Astrocyte (in vitro differentiated cells and primary cell): Measurements from ENCODE around the gene CTH. TPM values are rescaled to one million over a fixed set of nuclear protein-coding genes. Genes with fewer than 3 reads are reported as not detected.

Experiments used
- DNase-seq: peaks from one replicate; pipeline ENCODE4 v3.0.0-alpha.2; 2010; ENCODE audit warnings: low read depth
- FAIRE-seq: peaks from 2 replicates; lab custom pipeline; 2011; peaks lifted over from hg19 to GRCh38; lab: Jason Lieb, UNC
- H2AFZ ChIP-seq: 2 replicates; pipeline ENCODE4 v1.6.0; 2012; ENCODE audit warnings: low read depth, low read length, inconsistent platforms
- H3K27ac ChIP-seq: 2 replicates; pipeline ENCODE4 v1.5.1; 2011; ENCODE audit warnings: low read depth, low read length, inconsistent platforms
- H3K27me3 ChIP-seq: 2 replicates; pipeline ENCODE4 v1.6.0; 2011; ENCODE audit warnings: low read length, inconsistent platforms; ENCODE audit not compliant: insufficient read depth
- H3K36me3 ChIP-seq: 2 replicates; pipeline ENCODE4 v1.5.1; 2011; ENCODE audit warnings: low read length, inconsistent platforms; ENCODE audit not compliant: insufficient read depth
- H3K4me1 ChIP-seq: 2 replicates; pipeline ENCODE4 v1.5.1; 2011; ENCODE audit warnings: low read length, inconsistent platforms; ENCODE audit not compliant: insufficient read depth
- H3K4me2 ChIP-seq: 2 replicates; pipeline ENCODE4 v1.6.0; 2012; ENCODE audit warnings: low read length, inconsistent platforms
- H3K4me3 ChIP-seq: 2 replicates; pipeline ENCODE4 v1.5.1; 2011; ENCODE audit warnings: low read depth, mild to moderate bottlenecking, low read length, inconsistent platforms; ENCODE audit not compliant: insufficient read depth
- H3K79me2 ChIP-seq: 2 replicates; pipeline ENCODE4 v1.6.0; 2012; ENCODE audit warnings: mild to moderate bottlenecking, low read length, inconsistent platforms; ENCODE audit not compliant: insufficient read depth
- H3K9ac ChIP-seq: 2 replicates; pipeline ENCODE4 v1.6.0; 2012; ENCODE audit warnings: mild to moderate bottlenecking, low read length, inconsistent platforms
- H3K9me3 ChIP-seq: 2 replicates; pipeline ENCODE4 v1.5.1; 2012; ENCODE audit warnings: low read depth, mild to moderate bottlenecking, low read length, inconsistent platforms; ENCODE audit not compliant: insufficient read depth
- H4K20me1 ChIP-seq: 2 replicates; pipeline ENCODE4 v1.6.0; 2012; ENCODE audit warnings: low read length, inconsistent platforms; ENCODE audit not compliant: insufficient read depth
- H3K27ac Mint-ChIP-seq: one replicate; pipeline ENCODE4 v1.8.0; 2021; ENCODE audit warnings: mild to moderate bottlenecking, mixed read lengths; ENCODE audit not compliant: unreplicated experiment
- H3K27me3 Mint-ChIP-seq: one replicate; pipeline ENCODE4 v1.8.0; 2021; ENCODE audit warnings: low read depth, mixed read lengths; ENCODE audit not compliant: unreplicated experiment
- H3K36me3 Mint-ChIP-seq: one replicate; pipeline ENCODE4 v1.8.0; 2021; ENCODE audit warnings: low read depth, mixed read lengths; ENCODE audit not compliant: unreplicated experiment
- H3K4me1 Mint-ChIP-seq: one replicate; pipeline ENCODE4 v1.8.0; 2021; ENCODE audit warnings: low read depth, mixed read lengths; ENCODE audit not compliant: unreplicated experiment
- H3K4me3 Mint-ChIP-seq: one replicate; pipeline ENCODE4 v1.8.0; 2021; ENCODE audit warnings: mild to moderate bottlenecking, moderate library complexity, mixed read lengths; ENCODE audit not compliant: unreplicated experiment
- H3K9me3 Mint-ChIP-seq: one replicate; pipeline ENCODE4 v1.8.0; 2021; ENCODE audit warnings: mild to moderate bottlenecking, mixed read lengths; ENCODE audit not compliant: unreplicated experiment
- EZH2 ChIP-seq: IDR thresholded peaks from 2 replicates; pipeline ENCODE4 v1.6.1; 2012; ENCODE audit warnings: mild to moderate bottlenecking, low read length, inconsistent platforms; ENCODE audit not compliant: insufficient read depth
- total RNA-seq: library from RNA; stranded (reverse); gene quantifications from 2 replicates; pipeline ENCODE4 v1.2.1, GENCODE V29; 2021
- TF ChIP-seq, protein P1 (sequence below): IDR thresholded peaks from 2 replicates; pipeline ENCODE4 v1.5.1; 2011; ENCODE audit warnings: low read depth, mild to moderate bottlenecking, inconsistent platforms, low read length, moderate library complexity; ENCODE audit not compliant: insufficient read depth

CTH gene
- total RNA-seq, 1 donor from 2014 or later, result 23.7 TPM

DNA sequence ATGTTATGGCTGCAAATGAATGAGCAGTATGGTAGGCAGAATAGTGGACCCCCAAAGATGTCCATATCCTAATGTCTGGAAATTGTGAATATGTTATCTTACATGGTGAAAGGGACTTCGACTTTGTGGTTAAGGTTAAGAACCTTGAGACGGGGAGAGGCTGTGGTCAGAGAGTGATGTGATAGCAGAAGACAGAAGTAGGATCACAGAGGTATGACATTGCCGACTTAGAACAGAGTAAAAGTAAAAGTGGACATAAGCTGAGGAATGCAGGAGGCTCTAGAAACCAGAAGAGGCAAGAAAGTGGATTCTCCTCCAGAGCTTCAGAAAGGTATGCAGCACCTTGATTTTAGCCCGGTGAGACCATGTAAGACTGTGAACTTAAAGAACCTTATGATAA is 74.6 kb downstream of the CTH start:
- Histone ChIP-seq H4K20me1 (no peaks in the 10 kb centered on the region), H3K9ac (no peak overlapping the region), H3K4me2 (no peak overlapping the region), H3K79me2 (no peaks in the 10 kb centered on the region), H2AFZ (no peak overlapping the region), H3K4me3 (no peak overlapping the region), H3K36me3 (no peaks in the 10 kb centered on the region), H3K27me3 (no peaks in the 10 kb centered on the region), H3K9me3 (no peaks in the 10 kb centered on the region), H3K4me1 (peaks cover 15% of the 10 kb centered on the region), H3K27ac (no peak overlapping the region)
- Mint-ChIP-seq H3K27ac (no peak overlapping the region), H3K36me3 (no peaks in the 10 kb centered on the region), H3K27me3 (no peaks in the 10 kb centered on the region), H3K9me3 (no peaks in the 10 kb centered on the region), H3K4me3 (no peak overlapping the region), H3K4me1 (peaks cover 28% of the 10 kb centered on the region)
- FAIRE-seq, result no peak
- no peak for TF ChIP-seq EZH2
- TF ChIP-seq, protein P1, sequence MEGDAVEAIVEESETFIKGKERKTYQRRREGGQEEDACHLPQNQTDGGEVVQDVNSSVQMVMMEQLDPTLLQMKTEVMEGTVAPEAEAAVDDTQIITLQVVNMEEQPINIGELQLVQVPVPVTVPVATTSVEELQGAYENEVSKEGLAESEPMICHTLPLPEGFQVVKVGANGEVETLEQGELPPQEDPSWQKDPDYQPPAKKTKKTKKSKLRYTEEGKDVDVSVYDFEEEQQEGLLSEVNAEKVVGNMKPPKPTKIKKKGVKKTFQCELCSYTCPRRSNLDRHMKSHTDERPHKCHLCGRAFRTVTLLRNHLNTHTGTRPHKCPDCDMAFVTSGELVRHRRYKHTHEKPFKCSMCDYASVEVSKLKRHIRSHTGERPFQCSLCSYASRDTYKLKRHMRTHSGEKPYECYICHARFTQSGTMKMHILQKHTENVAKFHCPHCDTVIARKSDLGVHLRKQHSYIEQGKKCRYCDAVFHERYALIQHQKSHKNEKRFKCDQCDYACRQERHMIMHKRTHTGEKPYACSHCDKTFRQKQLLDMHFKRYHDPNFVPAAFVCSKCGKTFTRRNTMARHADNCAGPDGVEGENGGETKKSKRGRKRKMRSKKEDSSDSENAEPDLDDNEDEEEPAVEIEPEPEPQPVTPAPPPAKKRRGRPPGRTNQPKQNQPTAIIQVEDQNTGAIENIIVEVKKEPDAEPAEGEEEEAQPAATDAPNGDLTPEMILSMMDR, result no peak
- DNase-seq, result no peak

DNA sequence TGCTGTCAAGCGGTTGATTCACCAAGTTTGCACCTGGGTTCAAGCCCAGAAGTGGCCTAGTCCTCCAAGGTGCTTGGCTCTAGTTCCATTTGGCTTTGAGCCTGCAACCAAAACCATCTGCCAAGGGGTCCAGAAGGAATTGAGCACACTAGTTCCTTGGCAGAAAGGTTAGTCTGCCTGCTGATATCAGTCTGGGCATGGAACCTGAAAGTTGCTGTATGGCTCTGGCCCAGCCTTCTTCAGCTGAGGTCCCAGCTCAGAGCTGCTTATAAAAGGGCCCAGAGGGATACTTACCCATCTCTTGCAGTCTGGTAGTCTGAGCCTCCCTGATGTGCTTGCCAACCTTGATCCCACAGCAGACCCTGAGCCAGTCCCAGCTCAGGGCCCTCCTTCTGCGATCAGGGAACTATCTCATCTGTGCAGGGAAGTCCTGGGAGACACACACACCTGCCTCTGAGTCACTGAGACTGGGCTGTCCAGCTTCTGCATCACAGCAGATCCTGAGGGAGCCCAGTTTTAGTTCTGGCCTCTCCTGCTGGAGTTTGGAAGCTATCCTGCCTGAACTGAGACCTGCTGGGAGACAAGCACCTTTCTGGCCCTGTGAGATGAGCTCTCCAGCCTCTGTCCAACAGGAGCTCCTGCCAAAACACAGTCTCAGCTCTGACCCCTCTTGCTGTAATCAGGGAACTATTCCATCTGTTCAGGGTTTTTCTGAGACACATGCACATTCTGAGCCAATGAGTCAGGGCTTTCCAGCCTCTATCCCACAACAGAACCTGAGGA is 75.8 kb downstream of the CTH start:
- Histone ChIP-seq H4K20me1 (no peaks in the 10 kb centered on the region), H3K4me2 (peak overlapping the region; percentile 43), H2AFZ (no peak overlapping the region), H3K4me3 (no peak overlapping the region), H3K4me1 (peaks cover 15% of the 10 kb centered on the region), H3K9ac (peak overlapping the region; percentile 17), H3K36me3 (no peaks in the 10 kb centered on the region), H3K79me2 (no peaks in the 10 kb centered on the region), H3K27me3 (no peaks in the 10 kb centered on the region), H3K27ac (peak overlapping the region; percentile 48), H3K9me3 (no peaks in the 10 kb centered on the region)
- Mint-ChIP-seq H3K27me3 (no peaks in the 10 kb centered on the region), H3K27ac (peak overlapping the region; percentile 55), H3K9me3 (no peaks in the 10 kb centered on the region), H3K4me1 (peaks cover 28% of the 10 kb centered on the region), H3K36me3 (no peaks in the 10 kb centered on the region), H3K4me3 (no peak overlapping the region)
- DNase-seq, result peak; percentile 95
- peak; percentile 17 for FAIRE-seq
- TF ChIP-seq, protein P1, result no peak
- TF ChIP-seq EZH2, result no peak

DNA sequence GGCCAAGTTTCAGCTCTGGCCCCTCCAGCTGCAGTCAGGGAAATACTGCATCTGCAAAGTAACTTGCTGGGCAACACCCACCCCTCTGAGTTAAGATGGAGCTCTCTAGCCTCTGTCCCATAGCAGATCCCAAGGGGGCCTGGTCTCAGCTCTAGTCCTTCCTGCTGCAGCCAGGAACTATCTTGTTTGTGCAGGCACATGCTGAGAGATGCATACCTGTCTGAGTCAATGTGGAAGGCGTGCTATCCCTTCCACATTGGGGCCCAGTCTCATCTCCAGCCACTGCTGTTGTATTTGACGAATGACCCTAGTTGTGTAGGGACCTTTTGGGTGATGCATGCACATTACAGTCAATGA is 76.4 kb downstream of the CTH start:
- H3K27me3 Mint-ChIP-seq, result peaks cover 1% of the 10 kb centered on the region
- FAIRE-seq (no peak), DNase-seq (no peak)
- H3K4me1 Mint-ChIP-seq, result peaks cover 28% of the 10 kb centered on the region
- H3K4me3 Mint-ChIP-seq, result no peak overlapping the region
- Histone ChIP-seq H3K79me2 (no peaks in the 10 kb centered on the region), H3K4me2 (peak overlapping the region; percentile 39), H3K4me1 (peaks cover 15% of the 10 kb centered on the region), H3K36me3 (no peaks in the 10 kb centered on the region), H4K20me1 (no peaks in the 10 kb centered on the region), H2AFZ (no peak overlapping the region), H3K4me3 (no peak overlapping the region), H3K27ac (no peak overlapping the region), H3K9me3 (no peaks in the 10 kb centered on the region), H3K27me3 (no peaks in the 10 kb centered on the region), H3K9ac (no peak overlapping the region)
- TF ChIP-seq EZH2, result no peak
- TF ChIP-seq, protein P1, result no peak
- no peaks in the 10 kb centered on the region for H3K9me3 Mint-ChIP-seq
- H3K27ac Mint-ChIP-seq, result peak overlapping the region; percentile 60
- no peaks in the 10 kb centered on the region for H3K36me3 Mint-ChIP-seq
